Mesodermal cell (in vitro differentiated cells): ENCODE data around the gene MAST4.
A peak's percentile ranks its signal among the peaks of the same experiment; 100 is the strongest.

Source experiments
- H3K27ac ChIP-seq: 2 replicates; pipeline ENCODE4 v1.7.0; 2013; ENCODE audit warnings: mild to moderate bottlenecking, low read depth, low read length, moderate library complexity; ENCODE audit not compliant: severe bottlenecking
- H3K36me3 ChIP-seq: 2 replicates; pipeline ENCODE4 v1.7.1; 2013; ENCODE audit warnings: mild to moderate bottlenecking, low read length, moderate library complexity; ENCODE audit not compliant: control insufficient read depth, insufficient read depth
- H3K4me1 ChIP-seq: one replicate; pipeline ENCODE4 v1.7.1; 2013; ENCODE audit warnings: mild to moderate bottlenecking, low read length; ENCODE audit not compliant: insufficient read depth, control insufficient read depth, poor library complexity, severe bottlenecking
- H3K4me3 ChIP-seq: 2 replicates; pipeline ENCODE4 v1.7.0; 2013; ENCODE audit warnings: low read length, control low read depth, mild to moderate bottlenecking; ENCODE audit not compliant: insufficient read depth, poor library complexity, severe bottlenecking; ENCODE audit errors: extremely low read depth
- H3K9me3 ChIP-seq: 2 replicates; pipeline ENCODE4 v1.7.1; 2013; ENCODE audit warnings: mild to moderate bottlenecking, low read length, moderate library complexity; ENCODE audit not compliant: control insufficient read depth
- WGBS, 2 experiments: methylation state at CpG; one replicate each; pipeline ENCODE4 v1.1.5; 2013; ENCODE audit warnings: missing lambda C conversion rate in 2 of 2; ENCODE audit not compliant: insufficient coverage in 2 of 2; 5-methylcytosine and 5-hydroxymethylcytosine counted together

Gene MAST4

DNA sequence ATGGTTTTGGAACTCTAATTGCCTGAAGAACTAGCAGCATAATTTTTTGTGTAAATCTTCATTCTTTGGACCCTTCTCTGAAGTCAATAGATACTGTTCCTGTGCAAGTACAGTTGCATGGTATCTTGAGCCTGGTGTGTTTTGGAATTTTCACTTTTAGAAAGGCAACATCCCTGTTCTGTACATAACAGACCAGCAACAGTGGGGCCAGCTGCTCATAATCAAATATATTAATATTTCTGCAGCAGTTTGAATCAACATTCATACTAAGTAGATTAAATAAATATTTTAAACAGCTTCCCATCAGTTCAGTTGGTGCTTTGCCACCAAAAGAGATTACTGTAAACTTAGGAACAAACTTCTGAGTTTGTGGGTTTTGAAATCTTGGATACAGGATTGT, 502.5 kb downstream of the MAST4 start:
- no peak overlapping the region for H3K27ac ChIP-seq
- H3K4me3 ChIP-seq, result no peak overlapping the region
- no peaks in the 10 kb centered on the region for H3K9me3 ChIP-seq
- peaks cover 14% of the 10 kb centered on the region for H3K36me3 ChIP-seq
- H3K4me1 ChIP-seq, result peaks cover 19% of the 10 kb centered on the region

- no peaks in the 10 kb centered on the region for H3K9me3 ChIP-seq
- peaks cover 6% of the 10 kb centered on the region for H3K4me1 ChIP-seq
- WGBS, 2 experiments, result 98 to 100% methylated on average over 6 to 7 of the region's 10 CpGs
- H3K4me3 ChIP-seq, result no peak overlapping the region
- H3K27ac ChIP-seq, result no peak overlapping the region
- H3K36me3 ChIP-seq, result peaks cover 14% of the 10 kb centered on the region
Measured at GRCh38 chr5:67100301-67100700, 504.1 kb downstream of the MAST4 start.

- Histone ChIP-seq H3K27ac (no peak overlapping the region), H3K4me3 (no peak overlapping the region), H3K36me3 (peaks cover 26% of the 10 kb centered on the region), H3K9me3 (no peaks in the 10 kb centered on the region), H3K4me1 (no peaks in the 10 kb centered on the region)
- WGBS, 2 experiments, result 84 to 97% methylated on average over 3 of the region's 4 CpGs
Measured at GRCh38 chr5:67102708-67103107, 506.5 kb downstream of the MAST4 start.

- no peaks in the 10 kb centered on the region for H3K9me3 ChIP-seq
- no peaks in the 10 kb centered on the region for H3K4me1 ChIP-seq
- no peak overlapping the region for H3K27ac ChIP-seq
- WGBS, 2 experiments, result no CpG with 5 or more reads among the region's 1 CpG
- peaks cover 31% of the 10 kb centered on the region for H3K36me3 ChIP-seq
- no peak overlapping the region for H3K4me3 ChIP-seq
Measured at GRCh38 chr5:67104859-67105258, 508.7 kb downstream of the MAST4 start.

GRCh38 chr5:67105270-67105669, 509.1 kb downstream of the MAST4 start:
- Histone ChIP-seq H3K4me1 (no peaks in the 10 kb centered on the region), H3K27ac (no peak overlapping the region), H3K36me3 (peaks cover 34% of the 10 kb centered on the region), H3K9me3 (no peaks in the 10 kb centered on the region), H3K4me3 (no peak overlapping the region)
- WGBS, 2 experiments, result 93 to 100% methylated on average over 2 of the region's 3 CpGs

DNA sequence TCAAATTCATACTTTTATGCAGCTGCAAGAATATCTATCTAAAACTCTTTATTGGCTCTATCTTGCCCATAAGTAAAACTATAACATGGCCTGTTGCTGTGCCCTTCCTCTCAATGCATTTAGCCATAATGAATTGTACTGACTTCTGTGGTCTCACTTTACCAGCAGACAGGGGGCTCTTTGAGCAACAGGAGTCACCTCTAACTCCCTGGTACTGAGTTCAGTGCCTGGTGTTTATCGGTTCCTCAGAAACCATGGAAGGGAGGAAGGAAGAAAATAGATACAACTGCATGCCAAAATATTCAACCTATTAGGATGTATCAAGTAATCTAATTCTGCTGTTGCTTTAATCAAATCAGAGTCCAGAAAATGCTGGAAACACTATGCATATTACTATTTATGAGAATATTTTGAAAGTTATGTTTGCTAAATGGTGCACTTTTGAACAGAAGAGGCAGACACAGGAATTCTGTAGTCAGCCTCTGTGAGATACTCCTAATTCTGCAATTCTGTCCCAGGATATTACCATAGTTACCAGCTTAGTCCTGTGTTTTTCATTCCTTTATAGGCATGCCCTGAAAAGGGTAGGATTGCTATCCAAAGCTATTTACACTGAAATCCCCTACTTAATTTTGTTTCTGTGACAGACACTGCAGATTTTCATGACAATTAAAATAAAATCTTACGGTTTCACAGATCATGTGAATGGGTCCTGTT, 510.6 kb downstream of the MAST4 start:
- Histone ChIP-seq H3K27ac (no peak overlapping the region), H3K9me3 (no peaks in the 10 kb centered on the region), H3K4me3 (no peak overlapping the region), H3K36me3 (peaks cover 42% of the 10 kb centered on the region), H3K4me1 (no peaks in the 10 kb centered on the region)
- no CpG with 5 or more reads among the region's 2 CpGs for WGBS, 2 experiments

DNA sequence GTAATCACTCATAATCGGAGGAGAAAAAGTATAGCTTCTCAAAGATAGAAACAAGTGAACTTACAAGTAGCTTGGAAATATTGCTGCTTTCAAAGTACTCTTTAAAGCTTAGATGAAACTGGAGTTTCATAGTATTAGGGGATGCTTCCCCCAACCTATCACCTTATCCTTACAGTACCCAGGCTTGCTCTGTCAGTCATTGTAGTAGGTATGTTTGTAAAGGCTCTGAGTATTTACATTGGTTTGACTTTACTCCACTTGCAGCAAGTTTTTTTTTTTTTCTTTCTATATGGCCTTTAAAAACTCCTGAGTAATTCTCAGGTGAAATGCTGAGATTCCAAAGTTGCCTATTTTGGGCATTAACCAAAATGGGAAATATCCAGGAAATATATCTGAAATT, 515.6 kb downstream of the MAST4 start:
- WGBS, 2 experiments, result no CpG with 5 or more reads among the region's 1 CpG
- H3K36me3 ChIP-seq, result peaks cover 50% of the 10 kb centered on the region

DNA sequence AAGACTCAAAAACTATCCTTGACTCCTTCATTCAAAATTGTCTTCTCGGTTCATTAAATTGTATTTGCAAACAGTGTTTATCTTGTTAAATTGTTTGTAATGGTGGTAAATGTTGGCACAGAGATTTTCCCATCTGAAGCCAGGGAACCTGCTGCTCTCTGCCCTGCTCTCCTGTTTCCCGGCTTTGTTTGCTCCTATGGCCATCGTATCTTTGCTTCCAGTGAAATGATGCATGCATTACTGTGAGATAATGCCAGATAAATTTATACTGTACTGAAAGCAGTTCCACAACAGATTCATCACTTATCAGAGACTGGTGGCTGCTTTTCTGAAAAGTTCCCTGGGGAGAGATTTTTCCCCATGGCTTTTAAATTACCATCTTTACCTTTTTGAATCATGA, 519.1 kb downstream of the MAST4 start:
- no peak overlapping the region for H3K4me3 ChIP-seq
- H3K4me1 ChIP-seq, result no peaks in the 10 kb centered on the region
- no peak overlapping the region for H3K27ac ChIP-seq
- H3K9me3 ChIP-seq, result no peaks in the 10 kb centered on the region
- H3K36me3 ChIP-seq, result peaks cover 44% of the 10 kb centered on the region
- 90% methylated on average over 2 of the region's 3 CpGs; no CpG with 5 or more reads in 1 of the 2 experiments for WGBS, 2 experiments

More for the DNA sequence above, 515.6 kb downstream of the MAST4 start:
- H3K9me3 ChIP-seq, result no peaks in the 10 kb centered on the region
- no peak overlapping the region for H3K4me3 ChIP-seq
- H3K4me1 ChIP-seq, result no peaks in the 10 kb centered on the region
- no peak overlapping the region for H3K27ac ChIP-seq

GRCh38 chr5:67115817-67116216, 519.6 kb downstream of the MAST4 start:
- no peaks in the 10 kb centered on the region for H3K4me1 ChIP-seq
- H3K9me3 ChIP-seq, result no peaks in the 10 kb centered on the region
- no peak overlapping the region for H3K4me3 ChIP-seq
- WGBS, 2 experiments, result 92 to 100% methylated on average over 3 of the region's 3 CpGs
- no peak overlapping the region for H3K27ac ChIP-seq
- H3K36me3 ChIP-seq, result peaks cover 45% of the 10 kb centered on the region

DNA sequence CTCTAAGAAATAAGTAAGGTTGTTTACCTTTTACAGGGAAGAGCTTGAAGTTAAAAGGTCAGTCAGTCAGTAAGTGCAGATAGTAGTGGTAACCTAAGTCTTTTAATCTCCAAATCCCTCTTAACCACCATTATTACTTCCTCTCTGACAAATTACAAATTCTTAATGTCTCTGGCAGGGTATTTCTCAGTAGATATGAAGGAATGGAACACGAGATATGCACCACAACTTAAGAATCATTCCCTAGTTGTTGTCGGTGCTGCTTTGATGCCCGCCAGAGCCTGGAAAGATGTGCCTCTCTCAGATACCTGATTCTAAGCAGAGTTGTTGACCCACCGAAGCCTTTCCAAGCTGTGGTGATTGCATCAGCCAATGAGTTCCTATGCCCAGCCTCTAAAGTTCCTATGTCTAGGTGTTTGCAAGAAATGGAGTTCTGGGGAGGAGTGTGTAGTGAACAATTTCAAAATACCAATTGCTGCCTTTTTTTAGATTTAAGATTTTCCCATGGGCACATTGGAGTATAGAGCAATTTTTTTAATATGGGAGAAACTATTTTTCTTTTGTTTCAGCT, 521.9 kb downstream of the MAST4 start:
- peaks cover 44% of the 10 kb centered on the region for H3K36me3 ChIP-seq
- no peaks in the 10 kb centered on the region for H3K9me3 ChIP-seq
- H3K4me1 ChIP-seq, result no peaks in the 10 kb centered on the region
- WGBS, 2 experiments, result 90 to 95% methylated on average over 3 of the region's 4 CpGs
- no peak overlapping the region for H3K4me3 ChIP-seq
- H3K27ac ChIP-seq, result peak overlapping the region; percentile 57

- 100% methylated on average over 1 of the region's 1 CpG; no CpG with 5 or more reads in 1 of the 2 experiments for WGBS, 2 experiments
- H3K4me1 ChIP-seq, result no peaks in the 10 kb centered on the region
- peaks cover 48% of the 10 kb centered on the region for H3K36me3 ChIP-seq
Measured at GRCh38 chr5:67119010-67119409, 522.8 kb downstream of the MAST4 start.

More at GRCh38 chr5:67119010-67119409, 522.8 kb downstream of the MAST4 start:
- Histone ChIP-seq H3K27ac (peak overlapping the region; percentile 57), H3K9me3 (no peaks in the 10 kb centered on the region), H3K4me3 (no peak overlapping the region)
